HT1080 (cell line): ENCODE measurements around the gene CD86. TPM values are rescaled to one million over a fixed set of nuclear protein-coding genes. Genes with fewer than 3 reads are reported as not detected.
"Not testable (repeated sequence)": the region's sequence is repeated elsewhere in the genome, so short reads cannot be mapped to it uniquely, and the experiment has no call there.

ENCODE experiments used
- DNase-seq: peaks from one replicate; pipeline ENCODE4 v3.0.0-alpha.2; 2015; ENCODE audit warnings: low read depth
- polyA plus RNA-seq, 2 experiments: library from polyadenylated mRNA; depleted of rRNA; stranded (reverse); fragments of >200 nt; gene quantifications; 2 replicates each; pipeline ENCODE4 v1.2.3, GENCODE V29; 2015
- total RNA-seq: library from RNA; depleted of rRNA; stranded (reverse); fragments of >200 nt; shearing (Covaris generic); gene quantifications from 2 replicates; pipeline ENCODE4 v1.2.3, GENCODE V29; 2014; rRNA removed

Gene CD86
- not detected in 2 replicates for total RNA-seq
- 0.23 TPM in 1 of 2 replicates, not detected in the other for polyA plus RNA-seq (2015; cell fraction: cytosol; rRNA removed)
- polyA plus RNA-seq (2015; cell fraction: nucleus; rRNA removed), result 0.22 TPM in 1 of 2 replicates, not detected in the other

GRCh38 chr3:122055215-122055614 is at the start of gene CD86:
Gene CD86 (plus strand): TSS chr3:122055362. CDS start chr3:122055490, 128 bp downstream.
- no peak for DNase-seq

GRCh38 chr3:122006267-122006666 is 48.9 kb upstream of the CD86 start:
- DNase-seq, result no peak

GRCh38 chr3:122008166-122008565 is 47.0 kb upstream of the CD86 start:
- DNase-seq, result no peak

GRCh38 chr3:122010506-122010905 is 44.7 kb upstream of the CD86 start:
- DNase-seq, result no peak

- DNase-seq, result no peak
These were observed 43.8 kb upstream of the CD86 start for GRCh38 chr3:122011396-122011795.

GRCh38 chr3:122012821-122013220 is 42.3 kb upstream of the CD86 start:
- DNase-seq, result no peak

- DNase-seq, result no peak
These were observed 41.7 kb upstream of the CD86 start for GRCh38 chr3:122013448-122013925.

GRCh38 chr3:122014741-122015140 is 40.4 kb upstream of the CD86 start:
- DNase-seq, result no peak

GRCh38 chr3:122019493-122019892 is 35.7 kb upstream of the CD86 start:
- no peak for DNase-seq

GRCh38 chr3:122021037-122021436 is 34.1 kb upstream of the CD86 start:
- no peak for DNase-seq

- DNase-seq, result no peak
These were observed 33.3 kb upstream of the CD86 start, which contains the start of gene ILDR1 for GRCh38 chr3:122021811-122022401. Gene ILDR1 (minus strand): TSS chr3:122022247. CDS start chr3:122022077, 170 bp downstream.

- no peak for DNase-seq
These were observed 31.7 kb upstream of the CD86 start for GRCh38 chr3:122023335-122023910.

GRCh38 chr3:122024800-122025199 is 30.4 kb upstream of the CD86 start:
- no peak for DNase-seq

- DNase-seq, result no peak
These were observed 29.9 kb upstream of the CD86 start for GRCh38 chr3:122025296-122025695.

GRCh38 chr3:122030381-122031122 is 24.6 kb upstream of the CD86 start:
- peak; percentile 56 for DNase-seq

GRCh38 chr3:122031123-122031468 is 24.1 kb upstream of the CD86 start:
- DNase-seq, result no peak

- no peak for DNase-seq
These were observed 22.6 kb upstream of the CD86 start for GRCh38 chr3:122032531-122032930.

- no peak for DNase-seq
These were observed 22.1 kb upstream of the CD86 start for GRCh38 chr3:122033023-122033422.

GRCh38 chr3:122047296-122047695 is 7.9 kb upstream of the CD86 start:
- not testable (repeated sequence) for DNase-seq

- DNase-seq, result not testable (repeated sequence)
These were observed 7.4 kb upstream of the CD86 start for GRCh38 chr3:122047773-122048172.

- DNase-seq, result no peak
These were observed 2.2 kb upstream of the CD86 start for GRCh38 chr3:122052968-122053367.

- no peak for DNase-seq
These were observed 2.5 kb downstream of the CD86 start for GRCh38 chr3:122057671-122058070.
